ENCODE data around the gene ZNRF3.

Gene ZNRF3

DNA sequence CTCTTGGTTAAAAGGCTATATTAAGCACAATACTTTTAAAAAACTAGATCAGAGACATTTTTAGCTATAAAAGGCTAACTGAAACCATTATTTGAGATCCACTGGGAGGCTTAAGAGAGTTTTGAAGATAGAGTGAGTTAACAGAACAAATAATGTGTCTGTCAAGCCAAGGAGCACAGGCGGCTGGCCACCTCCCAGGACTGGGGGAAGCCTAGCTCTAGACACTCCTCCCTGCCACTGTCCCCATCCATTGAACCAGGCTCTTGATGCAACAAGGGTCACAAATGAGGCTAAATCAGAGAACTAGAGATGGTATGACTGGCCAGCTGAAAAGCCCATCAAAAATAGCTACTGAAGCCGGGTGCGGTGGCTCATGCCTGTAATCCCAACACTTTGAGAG, 115.3 kb downstream of the ZNRF3 start:
- POLR2A ChIA-PET: no interaction called here
- TF ChIP-seq, protein P1, sequence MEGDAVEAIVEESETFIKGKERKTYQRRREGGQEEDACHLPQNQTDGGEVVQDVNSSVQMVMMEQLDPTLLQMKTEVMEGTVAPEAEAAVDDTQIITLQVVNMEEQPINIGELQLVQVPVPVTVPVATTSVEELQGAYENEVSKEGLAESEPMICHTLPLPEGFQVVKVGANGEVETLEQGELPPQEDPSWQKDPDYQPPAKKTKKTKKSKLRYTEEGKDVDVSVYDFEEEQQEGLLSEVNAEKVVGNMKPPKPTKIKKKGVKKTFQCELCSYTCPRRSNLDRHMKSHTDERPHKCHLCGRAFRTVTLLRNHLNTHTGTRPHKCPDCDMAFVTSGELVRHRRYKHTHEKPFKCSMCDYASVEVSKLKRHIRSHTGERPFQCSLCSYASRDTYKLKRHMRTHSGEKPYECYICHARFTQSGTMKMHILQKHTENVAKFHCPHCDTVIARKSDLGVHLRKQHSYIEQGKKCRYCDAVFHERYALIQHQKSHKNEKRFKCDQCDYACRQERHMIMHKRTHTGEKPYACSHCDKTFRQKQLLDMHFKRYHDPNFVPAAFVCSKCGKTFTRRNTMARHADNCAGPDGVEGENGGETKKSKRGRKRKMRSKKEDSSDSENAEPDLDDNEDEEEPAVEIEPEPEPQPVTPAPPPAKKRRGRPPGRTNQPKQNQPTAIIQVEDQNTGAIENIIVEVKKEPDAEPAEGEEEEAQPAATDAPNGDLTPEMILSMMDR (IDR thresholded peaks at IDR 0.05; ENCODE audit: insufficient read depth, low read length, missing control alignments): no peak
- CTCF ChIA-PET: no interaction called here
- DNase-seq (ENCODE audit: low read depth, low spot score): no peak
- no peak overlapping the region for H3K4me3 ChIP-seq (ENCODE audit: low read depth, low read length)

DNA sequence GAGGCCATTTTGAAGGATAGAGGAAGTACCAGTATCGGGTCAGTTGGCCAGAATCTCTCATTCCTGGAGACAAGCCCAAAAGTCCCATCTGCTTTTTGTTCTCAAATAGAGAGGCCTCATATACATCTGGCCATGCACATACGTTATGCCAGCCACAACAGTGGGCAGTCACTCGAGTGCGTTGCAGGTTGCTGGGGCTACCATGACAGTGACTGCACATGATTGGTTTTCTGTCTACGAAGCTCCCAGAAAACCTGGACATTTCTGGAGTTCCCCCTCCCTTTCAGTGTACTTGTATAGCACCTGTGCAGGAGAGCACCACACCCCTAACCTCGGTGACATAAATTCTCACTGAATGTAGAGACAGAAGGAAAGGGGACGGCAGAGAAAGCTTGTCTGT, 116.1 kb downstream of the ZNRF3 start:
- CTCF ChIA-PET: interaction anchor here (1.1 kb wide), 1 partner anchor 171 kb away, joined by 3 read pairs; no protein-coding TSS in a partner anchor
- no peak for DNase-seq (ENCODE audit: low read depth, low spot score)

DNA sequence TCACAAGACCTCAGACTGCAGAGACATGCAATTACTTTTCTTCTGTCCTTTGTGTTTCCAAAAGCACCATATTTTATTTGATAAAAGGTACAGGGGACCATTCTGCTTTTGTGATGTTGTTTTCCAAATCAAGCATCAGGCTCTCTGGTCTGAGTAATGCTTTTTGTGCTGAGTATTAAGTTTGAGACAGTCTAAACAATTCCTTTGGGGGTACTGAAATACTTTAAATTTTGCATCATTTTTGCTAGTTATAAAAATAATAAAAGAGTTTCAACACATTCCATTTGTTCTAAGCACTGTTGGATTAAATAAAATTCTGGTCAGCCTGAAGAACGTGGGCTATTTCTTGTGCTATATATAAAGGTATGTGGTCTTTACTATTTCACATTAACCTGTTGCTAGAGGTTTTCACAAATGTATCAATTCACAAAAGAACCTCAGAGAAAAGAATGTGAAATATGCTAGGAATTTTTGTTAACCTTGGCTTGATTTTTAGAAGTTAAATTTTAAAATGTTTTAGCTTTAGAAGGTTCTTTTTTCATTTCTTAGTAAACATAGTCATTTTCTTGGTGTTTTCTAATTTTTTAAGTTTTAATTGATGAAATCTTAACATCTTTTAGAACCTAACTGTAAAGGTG, 116.7 kb downstream of the ZNRF3 start:
- POLR2A ChIA-PET: no interaction called here
- TF ChIP-seq, protein P1 (IDR thresholded peaks at IDR 0.05; ENCODE audit: insufficient read depth, low read length, missing control alignments): no peak
- no peak overlapping the region for H3K4me3 ChIP-seq (ENCODE audit: low read depth, low read length)
- CTCF ChIA-PET: interaction anchor here (1.1 to 1.2 kb wide), 2 partner anchors 144 to 171 kb away, joined by 3 to 6 read pairs; no protein-coding TSS in a partner anchor
- DNase-seq (ENCODE audit: low read depth, low spot score): no peak

More for the DNA sequence above, 116.1 kb downstream of the ZNRF3 start:
- no peak overlapping the region for H3K4me3 ChIP-seq (ENCODE audit: low read depth, low read length)
- POLR2A ChIA-PET: no interaction called here
- TF ChIP-seq, protein P1 (IDR thresholded peaks at IDR 0.05; ENCODE audit: insufficient read depth, low read length, missing control alignments): no peak

DNA sequence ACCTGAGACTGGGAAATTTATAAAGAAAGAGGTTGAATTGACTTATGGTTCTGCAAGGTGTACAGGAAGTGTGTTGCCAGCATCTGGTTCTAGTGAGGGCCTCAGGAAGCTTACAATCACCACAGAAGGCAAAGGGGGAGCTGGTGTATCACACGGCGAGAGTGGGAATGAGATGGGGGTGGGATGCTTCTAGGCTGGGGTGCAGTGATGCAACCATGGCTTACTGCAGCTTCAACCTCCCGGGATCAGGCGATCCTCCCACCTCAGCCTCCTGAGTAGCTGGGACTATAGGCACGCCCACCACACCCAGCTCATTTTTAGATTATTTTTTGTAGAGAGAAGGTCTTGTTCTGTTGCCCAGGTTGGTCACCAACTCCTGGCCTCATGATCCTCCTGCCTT, 117.3 kb downstream of the ZNRF3 start:
- ChIA-PET POLR2A (no interaction called here), CTCF (interaction anchor here (1.1 to 1.7 kb wide), 3 partner anchors 40 to 172 kb away, joined by 3 to 7 read pairs (median 6); no protein-coding TSS in a partner anchor)
- no peak overlapping the region for H3K4me3 ChIP-seq (ENCODE audit: low read depth, low read length)
- TF ChIP-seq, protein P1 (IDR thresholded peaks at IDR 0.05; ENCODE audit: insufficient read depth, low read length, missing control alignments): no peak
- no peak for DNase-seq (ENCODE audit: low read depth, low spot score)

DNA sequence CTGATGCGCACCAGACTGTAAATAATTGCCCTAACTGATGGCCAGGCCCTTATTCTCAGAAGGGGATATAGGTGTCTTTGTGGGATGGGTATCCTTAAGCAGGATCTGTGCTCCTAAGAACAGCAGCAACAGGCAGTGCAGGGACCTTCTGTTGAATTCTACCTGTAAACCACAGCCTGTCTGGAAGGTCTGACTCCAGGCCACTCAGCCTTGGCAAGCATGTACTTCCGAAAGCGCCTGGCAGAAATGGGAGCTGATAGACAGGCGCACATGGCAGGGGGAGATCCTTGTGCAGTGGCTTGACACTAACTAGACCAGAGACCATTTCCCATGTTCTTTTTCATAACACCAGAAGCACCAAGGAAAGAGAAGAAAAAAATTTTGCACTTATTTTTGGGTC, 119.2 kb downstream of the ZNRF3 start:
- H3K4me3 ChIP-seq (ENCODE audit: low read depth, low read length): no peak overlapping the region
- ChIA-PET POLR2A (no interaction called here), CTCF (interaction anchor here (0.6 to 1.7 kb wide), 2 partner anchors 38 to 177 kb away, joined by 3 to 7 read pairs; no protein-coding TSS in a partner anchor)
- DNase-seq (ENCODE audit: low read depth, low spot score): no peak
- TF ChIP-seq, protein P1 (IDR thresholded peaks at IDR 0.05; ENCODE audit: insufficient read depth, low read length, missing control alignments): no peak

DNA sequence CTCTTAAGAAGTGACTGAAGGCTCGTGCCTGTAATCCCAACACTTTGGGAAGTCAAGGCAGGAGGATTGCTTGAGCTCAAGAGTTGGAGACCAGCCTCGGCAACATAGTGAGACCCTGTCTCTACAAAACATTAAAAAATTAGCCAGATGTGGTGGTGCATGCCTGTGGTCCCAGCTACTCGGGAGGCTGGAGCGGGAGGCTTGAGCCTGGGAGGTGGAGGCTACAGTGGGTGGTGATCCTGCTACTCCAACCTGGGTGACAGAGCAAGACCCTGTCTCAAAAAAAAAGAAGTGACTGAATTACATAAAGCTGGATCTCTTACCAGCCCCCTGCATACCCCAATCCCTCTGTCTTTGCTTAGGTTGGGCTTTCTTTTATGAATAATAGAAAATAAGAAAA, 120.2 kb downstream of the ZNRF3 start:
- no peak overlapping the region for H3K4me3 ChIP-seq (ENCODE audit: low read depth, low read length)
- CTCF ChIA-PET: no interaction called here
- POLR2A ChIA-PET: no interaction called here
- TF ChIP-seq, protein P1 (IDR thresholded peaks at IDR 0.05; ENCODE audit: insufficient read depth, low read length, missing control alignments): no peak
- DNase-seq (ENCODE audit: low read depth, low spot score): no peak
